OCI-LY3 (cell line): ENCODE measurements around the gene PLCL1.

Experiments used
- CTCF ChIP-seq: fragments of 200-600, 300-600 bp; sonication (generic); IDR thresholded peaks from 2 replicates; pipeline ENCODE4 v1.5.1; 2014; ENCODE audit warnings: antibody characterized with exemption, low read length, low read depth
- EZH2phosphoT487 ChIP-seq: fragments of 200-600 bp; shearing (Covaris generic); IDR thresholded peaks from 2 replicates; pipeline ENCODE4 v1.6.1; 2018; ENCODE audit warnings: antibody characterized with exemption, mixed run types, low read depth

GRCh38 chr2:197889041-197889440, 84.6 kb downstream of the PLCL1 start:
- TF ChIP-seq CTCF (no peak), EZH2phosphoT487 (no peak)
